Brain microvascular endothelial cell (primary cell): ENCODE measurements around the gene DAB1.

Source experiments
- DNase-seq: peaks from one replicate; pipeline ENCODE4 v3.0.0-alpha.2; 2020
- H3K27ac ChIP-seq: fragments of 250-450 bp; sonication (Bioruptor Pico); 2 replicates; pipeline ENCODE4 v1.5.1; 2020; ENCODE audit warnings: mild to moderate bottlenecking, moderate library complexity
- H3K27me3 ChIP-seq: fragments of 250-450 bp; sonication (Bioruptor Pico); replicated peaks from 2 replicates; pipeline ENCODE4 v1.5.1; 2020; ENCODE audit warnings: mild to moderate bottlenecking
- H3K36me3 ChIP-seq: fragments of 250-450 bp; sonication (Bioruptor Pico); replicated peaks from 2 replicates; pipeline ENCODE4 v1.5.1; 2020; ENCODE audit warnings: mild to moderate bottlenecking
- H3K4me3 ChIP-seq: 2 replicates; pipeline ENCODE4 v1.5.1; 2011; ENCODE audit warnings: low read depth, mild to moderate bottlenecking, control low read depth, low read length, moderate library complexity
- in situ Hi-C: cut with HindIII; loops from 2 replicates; pipeline ENCODE4 v1.10.0; 2017; ENCODE audit warnings: low sequenced_read_pairs, low pct_ligation_motif_present
- TF ChIP-seq, protein P1 (sequence below): IDR thresholded peaks from 2 replicates; pipeline ENCODE4 v1.5.1; 2011; ENCODE audit warnings: low read depth, mild to moderate bottlenecking, moderate library complexity, low read length, control low read depth, inconsistent platforms; ENCODE audit errors: missing control alignments

Gene DAB1

DNA sequence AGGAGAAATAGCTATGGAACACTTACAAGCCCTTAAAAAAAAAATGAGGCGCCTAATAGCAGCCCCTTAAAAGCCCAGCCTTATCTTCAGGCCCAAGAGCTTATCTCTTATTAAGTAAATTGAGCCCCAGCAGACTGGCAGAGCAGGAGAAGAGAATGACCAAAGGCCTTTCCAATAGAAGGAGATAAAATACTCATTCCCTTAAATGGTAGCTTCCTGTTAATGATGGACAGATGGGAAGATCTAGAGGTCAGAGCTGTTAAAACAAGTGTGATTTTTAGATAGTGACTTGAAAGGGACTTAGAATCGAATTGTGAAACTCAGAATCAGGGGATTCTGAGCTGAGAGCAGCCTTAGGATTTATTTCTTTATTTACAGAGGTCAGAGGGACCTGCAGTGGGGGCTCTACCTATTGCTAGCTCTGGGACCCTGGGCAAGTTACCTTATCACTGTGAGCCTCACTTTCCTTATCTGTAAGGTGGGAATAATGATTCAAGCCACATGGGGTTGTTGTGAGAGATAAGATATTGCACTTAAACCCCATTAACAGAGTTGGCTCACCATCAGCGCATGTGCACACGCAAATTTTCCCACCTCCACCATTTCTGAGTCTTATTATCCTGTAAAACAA, 356.8 kb downstream of the DAB1 start:
- Histone ChIP-seq H3K36me3 (no peaks in the 10 kb centered on the region), H3K27me3 (no peaks in the 10 kb centered on the region), H3K4me3 (no peak overlapping the region), H3K27ac (no peak overlapping the region)
- TF ChIP-seq, protein P1, sequence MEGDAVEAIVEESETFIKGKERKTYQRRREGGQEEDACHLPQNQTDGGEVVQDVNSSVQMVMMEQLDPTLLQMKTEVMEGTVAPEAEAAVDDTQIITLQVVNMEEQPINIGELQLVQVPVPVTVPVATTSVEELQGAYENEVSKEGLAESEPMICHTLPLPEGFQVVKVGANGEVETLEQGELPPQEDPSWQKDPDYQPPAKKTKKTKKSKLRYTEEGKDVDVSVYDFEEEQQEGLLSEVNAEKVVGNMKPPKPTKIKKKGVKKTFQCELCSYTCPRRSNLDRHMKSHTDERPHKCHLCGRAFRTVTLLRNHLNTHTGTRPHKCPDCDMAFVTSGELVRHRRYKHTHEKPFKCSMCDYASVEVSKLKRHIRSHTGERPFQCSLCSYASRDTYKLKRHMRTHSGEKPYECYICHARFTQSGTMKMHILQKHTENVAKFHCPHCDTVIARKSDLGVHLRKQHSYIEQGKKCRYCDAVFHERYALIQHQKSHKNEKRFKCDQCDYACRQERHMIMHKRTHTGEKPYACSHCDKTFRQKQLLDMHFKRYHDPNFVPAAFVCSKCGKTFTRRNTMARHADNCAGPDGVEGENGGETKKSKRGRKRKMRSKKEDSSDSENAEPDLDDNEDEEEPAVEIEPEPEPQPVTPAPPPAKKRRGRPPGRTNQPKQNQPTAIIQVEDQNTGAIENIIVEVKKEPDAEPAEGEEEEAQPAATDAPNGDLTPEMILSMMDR = no peak
- DNase-seq = no peak
- in situ Hi-C loops = no loop called here

DNA sequence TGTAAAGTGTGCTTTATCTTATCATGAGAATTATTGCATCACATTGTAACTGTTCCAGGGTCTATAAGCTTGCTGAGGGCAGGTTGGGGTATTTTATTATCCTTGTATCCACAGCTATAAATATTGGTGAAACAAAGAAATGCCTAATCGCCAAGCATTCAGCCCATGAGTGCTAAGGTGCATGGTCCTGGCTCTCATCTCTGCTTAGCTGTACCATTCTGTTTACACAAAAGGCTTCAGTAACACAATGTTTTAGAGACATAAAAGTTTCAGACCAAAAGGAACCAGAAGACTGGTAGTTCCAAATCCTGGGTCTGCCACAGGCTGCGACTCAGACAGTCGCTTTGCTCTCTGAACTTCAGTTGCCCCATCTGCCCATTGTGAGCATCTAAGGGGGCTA, 358.4 kb downstream of the DAB1 start:
- DNase-seq = no peak
- in situ Hi-C loops = no loop called here
- H3K4me3 ChIP-seq = no peak overlapping the region

DNA sequence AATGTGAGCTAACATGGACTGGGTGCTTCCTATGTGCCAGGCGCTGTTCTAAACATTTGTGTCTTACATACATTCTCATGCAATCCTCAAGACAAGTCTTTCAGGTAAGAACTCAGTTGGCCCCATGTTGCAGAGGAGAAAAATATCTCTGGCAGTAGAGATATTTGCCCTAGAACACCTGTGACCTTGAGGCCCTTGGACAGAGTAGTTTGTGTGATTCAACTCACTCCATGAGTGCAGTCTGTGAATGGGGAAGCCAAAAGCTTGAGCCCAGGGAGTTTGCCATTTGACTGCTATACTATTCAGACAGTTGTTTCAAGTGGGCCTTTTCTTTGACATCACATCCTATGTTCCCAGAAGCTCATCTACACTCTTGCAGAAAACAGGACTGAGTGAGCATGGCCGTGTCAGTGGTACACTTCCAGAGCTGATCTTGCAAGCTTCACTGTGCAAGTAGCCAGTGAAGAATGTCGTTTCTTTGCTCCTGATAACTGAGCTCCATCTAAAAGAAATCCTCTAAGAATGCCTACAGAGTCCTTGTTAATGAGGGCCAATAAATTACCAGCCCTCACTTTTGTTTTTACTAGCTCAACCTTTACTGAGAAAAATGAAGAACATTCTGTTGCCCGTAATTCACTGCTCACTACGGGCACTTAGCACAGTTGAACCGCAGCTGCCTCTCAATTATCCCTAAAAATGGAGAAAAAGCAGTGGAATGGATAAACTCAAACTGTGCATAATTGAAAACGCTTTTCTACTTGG, 359.3 kb downstream of the DAB1 start:
- in situ Hi-C loops = no loop called here
- DNase-seq = no peak
- TF ChIP-seq, protein P1 = no peak
- H3K27ac ChIP-seq = no peak overlapping the region
- H3K4me3 ChIP-seq = no peak overlapping the region
- H3K36me3 ChIP-seq = no peaks in the 10 kb centered on the region
- no peaks in the 10 kb centered on the region for H3K27me3 ChIP-seq

More for the DNA sequence above, 358.4 kb downstream of the DAB1 start:
- Histone ChIP-seq H3K27ac (no peak overlapping the region), H3K36me3 (no peaks in the 10 kb centered on the region), H3K27me3 (no peaks in the 10 kb centered on the region)
- TF ChIP-seq, protein P1 = no peak

DNA sequence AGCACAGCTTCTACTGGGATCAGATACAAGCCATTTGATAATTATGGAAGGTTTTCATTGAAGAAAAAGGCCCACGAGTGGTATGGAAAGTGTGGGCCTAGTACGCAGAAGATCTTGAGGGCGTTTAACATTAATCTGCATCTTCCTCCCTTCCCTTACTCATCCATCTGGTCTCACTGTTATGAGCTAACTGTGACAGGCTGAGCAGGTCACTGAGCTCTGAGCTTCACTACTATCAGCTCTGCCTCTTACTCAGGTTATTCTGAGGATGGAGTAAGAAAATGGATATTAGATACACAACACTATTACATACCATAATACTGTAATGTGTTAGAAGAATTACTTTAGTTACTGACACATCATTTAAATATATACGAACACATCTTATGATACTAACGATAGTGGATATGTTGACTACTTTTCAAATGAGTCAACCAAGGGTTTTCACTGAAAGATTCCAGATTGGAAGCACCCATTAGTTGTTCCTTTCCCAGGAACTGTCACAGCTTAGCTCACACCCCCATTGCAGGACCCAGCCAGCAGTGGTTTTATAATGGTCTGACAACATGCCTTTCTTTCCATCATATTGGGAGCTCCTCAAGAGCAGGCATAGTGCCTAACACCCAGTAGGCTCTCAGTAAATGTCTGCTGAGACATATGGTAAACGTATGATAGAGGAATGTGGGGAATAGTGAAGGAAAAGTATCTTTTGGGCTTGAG, 360.3 kb downstream of the DAB1 start:
- Histone ChIP-seq H3K4me3 (no peak overlapping the region), H3K27ac (no peak overlapping the region), H3K36me3 (no peaks in the 10 kb centered on the region), H3K27me3 (no peaks in the 10 kb centered on the region)
- TF ChIP-seq, protein P1 = no peak
- in situ Hi-C loops = no loop called here
- DNase-seq = no peak

DNA sequence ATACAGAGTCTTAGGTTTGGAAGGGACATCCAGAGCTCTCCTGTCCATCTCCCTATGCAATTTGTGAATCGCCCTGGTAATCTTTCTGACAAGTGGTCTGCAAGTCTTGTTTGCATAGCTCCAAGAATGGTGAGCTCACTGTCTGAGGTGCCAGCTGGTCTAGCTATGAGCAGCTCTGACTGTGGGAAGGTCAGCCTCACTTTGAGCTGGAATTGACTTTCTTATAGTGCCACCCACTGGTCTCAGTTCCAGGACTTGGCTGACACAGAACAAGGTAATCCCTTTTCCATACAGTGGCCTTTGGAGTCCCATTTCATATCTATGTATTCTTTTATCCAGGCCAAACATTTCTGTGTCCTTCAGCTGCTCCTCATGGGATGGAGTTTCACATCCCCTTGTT, 362.5 kb downstream of the DAB1 start:
- Histone ChIP-seq H3K36me3 (no peaks in the 10 kb centered on the region), H3K27ac (no peak overlapping the region), H3K27me3 (no peaks in the 10 kb centered on the region), H3K4me3 (no peak overlapping the region)
- in situ Hi-C loops = no loop called here
- DNase-seq = no peak
- TF ChIP-seq, protein P1 = no peak
